NCI-H2171 (cell line): ENCODE measurements around the gene PELI2.

ENCODE experiments used
- DNase-seq: peaks from one replicate; lab custom pipeline; 2025; lab: John Stamatoyannopoulos, UW

Gene PELI2

DNA sequence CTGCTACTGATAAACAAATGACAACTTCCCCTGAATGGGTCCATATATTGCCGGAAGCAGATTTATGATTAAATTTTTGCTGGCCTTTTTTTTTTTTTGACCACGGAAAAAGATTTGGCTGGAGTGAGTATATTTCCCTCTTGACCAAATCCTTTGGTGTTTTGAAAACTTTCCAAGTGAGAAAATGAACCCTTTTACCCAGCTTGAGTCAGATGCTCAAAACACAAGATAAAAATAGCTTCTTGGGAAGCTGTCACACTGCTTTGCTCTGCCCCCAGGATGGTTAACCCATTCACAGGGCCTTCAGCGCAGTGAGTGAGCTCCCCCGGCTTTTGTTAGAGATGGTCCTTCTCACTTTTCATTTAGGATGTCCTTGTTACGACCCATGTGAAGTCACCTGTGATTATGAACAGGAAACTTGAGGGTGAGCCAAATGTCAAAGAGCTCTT, 224.3 kb downstream of the PELI2 start:
- DNase-seq, result peak; percentile 49

DNA sequence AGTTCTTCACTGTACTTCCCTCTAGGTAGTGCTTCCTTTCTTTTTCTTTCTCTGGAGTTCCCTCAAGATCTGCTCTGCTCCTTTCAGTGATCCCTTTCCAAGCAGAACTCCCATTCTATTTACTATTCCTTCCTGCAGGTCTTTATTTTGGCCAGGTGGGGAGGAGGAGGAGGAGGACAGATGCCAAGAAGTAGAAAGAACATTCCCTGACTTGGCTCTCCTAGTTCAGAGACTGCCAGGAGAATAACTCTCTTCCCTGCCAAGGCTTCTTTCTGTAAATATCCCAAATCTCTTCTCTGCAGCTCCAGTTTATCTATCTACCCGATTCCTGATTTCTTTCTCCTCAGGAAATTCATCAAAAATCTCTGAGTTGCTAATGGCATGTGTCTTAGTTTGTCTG, 231.7 kb downstream of the PELI2 start:
- no peak for DNase-seq
